ENCODE results near the gene CLDN5.

Gene CLDN5

DNA sequence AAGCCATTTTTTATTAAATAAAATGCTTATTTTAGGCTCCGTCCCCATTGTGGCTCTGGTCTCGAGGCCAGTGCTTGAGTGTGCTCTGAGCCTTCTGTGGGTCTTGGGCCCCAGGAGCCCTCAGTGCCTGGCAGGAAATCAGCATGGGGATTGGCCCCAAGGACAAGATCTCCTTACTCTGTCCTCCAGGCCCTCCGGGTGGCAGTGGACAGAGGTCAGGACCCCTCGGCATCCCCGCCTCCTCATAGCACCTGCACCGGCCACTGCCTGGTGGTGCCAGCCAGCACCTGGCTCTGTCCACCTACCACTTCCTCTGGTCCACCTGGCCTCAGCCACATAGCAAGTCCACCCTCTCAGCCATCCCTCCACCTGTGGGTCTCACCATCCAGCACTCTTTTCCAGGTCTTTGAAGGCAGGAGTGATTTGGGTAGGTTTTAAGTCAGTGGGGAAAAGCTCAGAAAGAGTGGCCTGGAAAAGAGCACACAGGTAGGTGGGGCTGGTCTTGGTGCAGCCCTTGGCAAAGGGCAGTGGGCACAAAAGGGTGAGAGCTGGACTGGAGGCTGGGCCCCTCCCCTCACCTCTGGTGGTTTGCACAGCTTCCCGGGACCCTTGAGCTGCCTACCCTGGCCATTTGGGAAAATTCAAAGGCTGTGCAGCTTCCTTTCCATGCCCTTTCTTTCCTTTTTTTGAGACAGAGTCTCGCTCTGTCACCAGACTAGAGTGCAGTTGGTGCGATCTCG is 3.5 kb downstream of the CLDN5 start:
- DNase-seq: no peak

DNA sequence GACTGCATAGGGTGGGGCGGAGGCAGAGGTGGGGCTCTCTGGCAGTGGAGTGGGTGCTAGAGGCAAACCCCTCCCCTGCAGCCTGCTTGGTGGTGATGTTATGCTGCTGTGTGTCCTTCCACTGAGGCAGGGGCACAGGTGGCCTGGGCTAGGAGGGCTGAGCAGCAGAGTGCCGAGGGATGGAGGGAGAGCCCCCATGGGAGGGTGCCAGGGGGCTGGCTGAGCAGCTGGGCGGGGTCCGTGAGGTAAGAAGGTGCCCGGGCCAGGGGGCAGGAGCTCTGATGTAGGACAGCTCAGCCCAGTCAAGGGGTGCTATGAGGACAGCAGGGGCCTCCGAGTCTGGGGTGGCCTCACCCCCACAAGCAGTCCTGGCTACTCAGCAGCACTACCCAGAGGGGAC is 4.2 kb downstream of the CLDN5 start:
- no peak for DNase-seq

DNA sequence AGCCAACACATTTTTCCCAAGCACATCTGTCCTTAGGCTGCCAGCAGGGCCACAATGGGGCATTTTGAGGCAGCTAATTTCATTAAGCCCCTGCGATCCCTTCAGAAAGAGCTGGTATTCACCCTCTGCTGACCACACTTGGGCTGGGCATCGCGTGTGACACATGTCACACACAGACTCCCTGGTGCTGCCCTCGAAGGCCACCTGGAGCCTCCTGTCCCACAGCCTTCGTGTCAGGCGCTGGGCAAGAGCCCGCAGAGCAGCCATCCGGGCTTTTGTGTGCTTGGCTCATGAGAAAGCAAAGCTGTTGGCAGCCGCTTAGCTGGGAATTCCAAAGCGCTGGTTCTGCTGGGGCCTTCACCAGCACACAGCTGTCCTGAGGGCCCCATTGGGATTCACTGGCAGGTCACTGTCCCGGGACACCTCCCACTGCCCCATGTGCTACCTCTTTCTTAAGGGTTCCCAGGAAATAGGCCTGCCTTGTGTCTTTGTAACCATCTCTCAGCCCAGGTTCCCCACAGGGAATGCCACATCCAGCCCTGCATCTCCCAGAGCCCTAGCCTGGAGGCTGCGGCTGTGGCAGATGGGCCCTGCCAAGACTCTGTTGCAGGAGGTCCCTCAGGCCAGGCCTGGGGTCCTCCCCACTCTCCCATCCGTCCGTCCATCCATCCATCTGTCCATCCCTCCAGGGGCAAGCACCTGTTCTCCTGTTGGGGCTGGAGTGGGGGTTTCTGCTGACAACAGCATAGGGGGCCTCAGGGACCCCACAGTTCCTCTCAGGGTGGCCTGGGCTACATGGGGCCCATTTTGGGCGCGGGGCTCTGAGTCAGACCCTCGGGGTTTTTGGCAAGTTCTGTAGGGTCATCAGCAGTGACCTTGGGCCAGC is 4.9 kb downstream of the CLDN5 start:
- no peak for DNase-seq

DNA sequence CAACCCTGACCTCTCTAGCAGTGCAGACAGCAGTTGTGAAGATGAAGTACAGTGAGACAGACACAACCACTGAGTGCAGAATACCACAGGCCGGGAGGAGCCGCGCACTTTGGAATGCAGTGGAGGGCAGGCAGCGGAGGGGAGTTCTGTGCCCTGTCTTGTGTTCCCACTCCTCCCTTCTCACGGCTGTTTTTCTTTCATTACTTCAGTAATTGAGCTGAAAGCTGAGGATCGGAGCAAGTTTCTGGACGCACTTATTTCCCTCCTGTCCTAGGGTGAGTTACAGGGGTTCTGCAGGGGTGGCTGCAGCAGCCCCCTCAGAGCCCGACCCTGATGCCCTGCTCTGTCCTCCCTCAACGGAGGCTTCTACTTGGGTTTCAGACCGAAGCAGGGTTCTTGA is 5.6 kb downstream of the CLDN5 start:
- DNase-seq: no peak

DNA sequence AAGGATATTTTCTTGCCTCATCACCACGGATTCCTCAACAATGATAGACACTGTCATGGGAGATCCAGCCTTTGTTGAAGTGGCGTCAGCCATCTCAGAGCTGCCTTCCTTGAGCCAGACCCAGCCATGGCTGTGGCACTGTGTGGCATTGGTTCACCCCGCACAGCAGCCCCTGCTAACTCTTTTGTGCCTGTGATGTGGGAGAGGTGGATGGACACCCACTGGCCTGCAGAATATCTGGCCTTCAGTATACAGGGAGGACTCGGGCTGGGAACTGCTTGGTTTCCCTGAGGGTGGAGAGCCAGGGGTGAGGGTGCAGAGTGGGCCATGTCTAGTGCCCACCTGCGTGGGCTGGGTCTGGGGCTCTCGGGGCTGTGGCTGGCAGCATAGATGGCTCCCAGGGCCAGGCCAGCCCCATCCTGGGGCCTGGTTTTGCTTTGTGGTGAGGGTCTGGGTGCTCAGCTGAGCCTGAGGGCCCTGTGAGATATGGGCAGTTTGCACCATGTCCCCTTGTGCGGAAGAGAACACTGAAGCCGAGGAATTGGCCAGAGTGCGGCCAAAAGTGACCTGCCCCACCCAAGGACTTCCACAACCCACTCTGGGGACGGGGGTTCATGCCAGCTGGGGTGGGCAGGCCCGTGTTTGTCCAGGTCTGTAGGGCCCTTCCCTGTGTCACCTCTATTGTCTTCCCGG is 6.1 kb downstream of the CLDN5 start:
- DNase-seq: no peak

DNA sequence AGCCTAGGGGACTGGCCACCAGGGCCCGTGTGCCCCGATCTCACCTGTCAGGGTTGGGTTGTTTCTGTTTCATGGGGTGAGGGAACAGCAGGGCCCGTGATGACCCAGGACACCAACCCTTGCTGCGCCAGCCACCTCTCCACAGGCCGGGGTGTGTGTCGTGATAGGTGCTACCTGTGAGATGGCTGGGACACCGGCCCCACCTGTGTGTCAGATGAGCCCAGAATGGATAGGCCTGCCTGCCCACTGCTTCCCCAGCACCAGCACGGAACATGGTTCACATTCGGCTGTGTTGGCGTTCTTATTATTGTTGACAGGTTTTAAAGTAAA is 7.1 kb downstream of the CLDN5 start:
- DNase-seq: no peak

DNA sequence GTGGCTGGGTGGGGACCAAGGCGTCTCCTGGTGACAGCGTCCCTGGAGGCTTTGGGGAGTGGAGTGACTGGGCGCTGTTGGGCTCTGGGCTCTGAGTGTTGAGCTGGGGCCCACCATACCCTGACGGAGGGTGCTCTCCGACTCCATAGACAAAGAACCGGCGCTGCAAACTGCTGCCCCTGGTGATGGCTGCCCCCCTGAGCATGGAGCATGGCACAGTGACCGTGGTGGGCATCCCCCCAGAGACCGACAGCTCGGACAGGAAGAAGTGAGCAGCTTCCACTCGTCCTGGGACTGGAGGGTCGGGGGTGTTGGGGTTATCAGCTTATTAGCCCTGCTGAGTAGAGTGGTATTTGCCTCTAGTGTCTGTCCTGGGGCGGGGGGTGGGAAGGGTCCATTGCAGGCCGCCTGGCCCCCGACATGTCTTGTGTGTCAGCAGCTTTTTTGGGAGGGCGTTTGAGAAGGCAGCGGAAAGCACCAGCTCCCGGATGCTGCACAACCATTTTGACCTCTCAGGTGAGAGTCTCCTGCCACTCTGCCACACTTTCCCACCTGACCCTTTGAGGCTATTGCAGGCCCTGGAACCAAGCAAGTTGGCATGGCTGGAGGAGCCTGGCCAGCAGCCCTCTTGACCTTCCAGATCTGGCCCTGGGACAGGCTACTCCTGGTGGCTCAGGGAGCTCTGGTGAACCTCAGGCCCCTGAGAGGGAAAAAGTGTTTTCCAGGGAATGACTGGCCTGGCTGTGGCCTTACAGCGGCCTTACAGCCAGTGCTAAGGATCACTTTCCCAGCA is 7.6 kb downstream of the CLDN5 start:
- DNase-seq: no peak

DNA sequence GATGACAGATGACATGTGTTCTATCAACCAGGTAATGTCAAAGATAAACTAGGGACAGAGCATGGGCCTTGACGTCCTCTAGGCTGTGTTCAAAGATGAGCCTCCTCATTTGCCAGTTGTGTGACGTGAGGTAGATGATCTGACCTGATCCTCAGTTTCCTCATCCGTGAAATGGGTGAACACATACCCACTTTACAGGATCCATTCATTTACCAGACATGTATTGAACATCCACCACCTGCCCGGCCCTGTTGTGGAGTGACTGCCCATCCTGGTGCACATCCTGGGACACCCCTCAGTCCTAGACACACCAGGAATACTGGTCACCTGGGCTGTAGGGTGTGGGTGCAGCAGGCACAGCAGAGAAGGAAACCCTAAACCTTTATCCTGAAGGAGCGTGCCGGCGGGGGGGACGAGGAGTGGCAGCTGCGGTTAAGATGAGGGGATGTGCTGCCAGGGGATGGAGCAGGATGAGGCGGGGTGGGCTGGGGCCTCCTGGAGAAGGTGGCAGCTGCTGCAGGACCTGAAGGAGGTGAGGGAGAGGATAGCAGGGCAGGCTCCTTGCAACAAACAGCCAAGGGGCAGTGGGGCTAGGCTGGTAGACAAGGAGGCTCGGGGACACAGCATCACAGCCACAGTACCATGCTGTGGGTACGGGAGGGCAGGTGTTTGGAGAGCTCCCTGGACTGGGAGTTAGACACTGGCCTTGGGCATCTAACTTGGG is 8.4 kb downstream of the CLDN5 start:
- no peak for DNase-seq

DNA sequence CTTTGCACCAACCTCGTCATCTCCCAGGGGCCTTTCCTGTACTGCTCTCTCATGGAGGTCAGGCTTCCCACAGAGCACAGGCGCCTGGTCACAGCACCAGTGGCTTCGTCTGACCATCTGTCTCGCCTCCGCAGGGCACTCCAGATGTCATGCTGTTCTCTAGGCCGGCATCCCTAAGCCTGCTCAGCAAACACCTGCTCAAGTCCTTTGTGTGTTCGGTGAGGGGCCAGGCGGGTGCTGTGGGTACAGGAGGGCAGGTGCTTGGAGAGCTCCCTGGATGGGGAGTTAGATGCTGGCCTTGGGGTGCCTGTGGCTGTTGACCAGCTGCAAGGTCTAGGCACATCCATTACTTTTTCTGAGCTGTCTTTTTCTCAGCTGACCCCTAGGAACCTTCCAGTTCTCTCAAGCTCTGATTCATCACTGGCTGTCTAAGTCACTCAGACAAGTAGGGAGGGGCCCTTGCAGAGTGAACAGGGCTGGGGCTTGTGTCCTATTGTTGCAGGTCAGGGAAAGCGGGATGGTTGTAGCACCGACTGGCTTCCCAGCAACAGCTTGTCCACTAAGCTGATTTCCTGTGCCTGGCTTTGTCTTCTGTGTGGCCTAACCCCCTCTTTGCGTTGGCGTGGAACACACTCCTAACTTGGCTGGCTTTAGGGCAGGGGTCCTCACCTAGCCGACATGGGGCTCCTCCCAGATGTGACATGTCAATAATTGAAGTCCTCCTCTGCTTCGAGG is 9.2 kb downstream of the CLDN5 start:
- DNase-seq: peak; percentile 75

DNA sequence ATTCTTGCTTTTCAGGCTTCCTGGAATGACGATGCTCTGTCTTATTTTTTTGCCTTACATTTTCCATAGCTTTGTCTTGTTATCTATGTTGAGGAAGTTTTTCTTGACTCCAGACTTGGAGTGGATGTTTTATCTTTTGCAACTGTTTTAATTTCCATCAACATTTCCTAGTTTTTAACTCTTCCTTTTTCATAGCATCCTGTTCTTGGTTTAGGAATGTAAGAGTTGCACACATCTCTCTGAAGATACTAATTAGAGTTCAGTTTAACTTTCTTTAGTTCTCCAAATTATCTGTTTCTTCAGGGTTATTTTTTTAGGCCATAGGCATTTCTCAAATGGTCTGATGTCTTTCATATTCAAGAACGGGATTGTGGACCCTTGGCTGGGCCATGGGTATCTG is 10.4 kb downstream of the CLDN5 start:
- DNase-seq: no peak

DNA sequence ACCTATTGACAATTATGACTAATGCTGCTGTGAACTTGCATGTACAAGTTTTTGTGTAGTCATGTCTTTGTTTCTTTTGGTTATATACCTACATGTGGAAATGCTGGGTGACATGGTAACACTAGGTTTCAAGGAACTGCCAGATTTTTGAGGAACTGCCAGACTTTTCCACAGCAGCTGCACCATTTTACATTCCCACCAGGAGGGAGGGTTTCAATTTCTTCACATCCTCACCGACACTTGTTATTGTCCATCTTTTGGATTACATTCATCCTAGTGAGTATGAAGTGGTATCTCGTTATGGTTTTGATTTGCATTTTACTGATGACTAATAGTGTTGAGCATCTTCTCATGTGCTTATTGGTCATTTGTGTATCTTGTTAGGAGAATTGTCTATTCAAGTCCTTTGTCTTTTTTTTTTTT is 13.3 kb downstream of the CLDN5 start:
- no peak for DNase-seq

DNA sequence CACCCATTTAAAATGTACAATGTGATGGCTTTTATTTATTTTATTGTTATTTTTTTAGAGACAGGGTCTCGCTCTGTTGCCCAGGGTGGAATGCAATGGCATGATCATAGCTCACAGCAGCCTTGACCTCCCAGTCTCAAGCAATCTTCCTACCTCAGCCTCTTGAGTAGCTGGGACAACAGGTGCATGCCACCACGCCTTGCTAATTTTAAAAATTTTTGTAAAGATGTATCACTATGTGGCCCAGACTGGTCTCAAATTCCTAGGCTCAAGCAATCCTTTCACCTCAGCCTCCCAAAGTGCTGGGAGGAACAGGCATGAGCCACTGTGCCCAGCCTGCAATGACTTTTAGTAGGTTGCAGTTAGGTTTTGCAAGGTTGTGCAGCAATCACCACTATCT is 14.3 kb downstream of the CLDN5 start:
- no peak for DNase-seq

DNA sequence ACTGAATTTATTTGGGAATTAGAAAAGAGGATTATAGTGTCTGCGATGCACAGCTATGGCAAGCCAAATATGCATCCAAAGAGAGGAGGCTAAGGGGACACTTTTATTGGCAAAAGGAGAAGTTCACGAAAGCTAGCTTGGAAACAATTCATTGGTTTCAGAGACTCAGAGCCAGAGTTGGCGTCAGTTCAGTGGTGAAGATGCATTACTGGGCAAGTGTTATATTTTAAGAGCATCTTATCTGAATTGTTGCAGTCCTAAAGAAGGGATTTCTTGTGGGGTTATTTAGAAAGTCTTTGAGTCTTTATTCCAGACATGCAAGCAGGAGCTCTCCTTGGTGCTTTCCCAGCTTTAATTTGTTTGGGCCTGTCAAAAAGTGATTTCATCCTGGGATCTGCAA is 15.0 kb downstream of the CLDN5 start:
- no peak for DNase-seq

DNA sequence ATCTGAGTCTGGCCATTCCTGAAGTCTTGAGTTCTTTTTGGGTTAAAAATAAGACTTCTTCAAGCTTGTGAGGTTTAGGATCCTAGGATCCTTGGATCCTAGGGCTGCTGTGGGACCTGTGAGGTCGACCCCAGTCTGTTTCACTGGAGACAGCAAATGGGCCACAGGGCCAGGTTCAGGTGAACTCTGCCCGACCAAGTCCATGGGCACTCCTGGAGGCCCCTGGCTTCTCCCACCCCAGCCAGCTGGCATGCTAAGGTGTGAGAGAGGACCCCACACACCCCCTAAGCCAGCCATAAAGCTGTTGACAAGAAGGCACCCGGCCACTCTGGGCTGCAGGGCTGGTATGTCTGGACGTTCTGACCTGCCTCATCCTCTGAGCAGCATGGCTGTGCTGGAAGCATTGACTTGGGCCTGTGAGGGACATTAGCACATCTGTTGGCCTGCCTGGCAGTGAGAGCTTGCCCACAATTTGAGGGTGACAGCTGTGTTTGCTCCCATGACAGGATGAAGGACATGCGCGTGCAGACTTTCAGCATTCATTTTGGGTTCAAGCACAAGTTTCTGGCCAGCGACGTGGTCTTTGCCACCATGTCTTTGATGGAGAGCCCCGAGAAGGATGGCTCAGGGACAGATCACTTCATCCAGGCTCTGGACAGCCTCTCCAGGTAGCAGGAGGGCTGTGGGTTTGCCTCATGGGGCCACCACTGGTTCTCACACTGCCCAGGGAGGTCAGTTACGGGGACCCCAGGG is 16.0 kb downstream of the CLDN5 start:
- no peak for DNase-seq

DNA sequence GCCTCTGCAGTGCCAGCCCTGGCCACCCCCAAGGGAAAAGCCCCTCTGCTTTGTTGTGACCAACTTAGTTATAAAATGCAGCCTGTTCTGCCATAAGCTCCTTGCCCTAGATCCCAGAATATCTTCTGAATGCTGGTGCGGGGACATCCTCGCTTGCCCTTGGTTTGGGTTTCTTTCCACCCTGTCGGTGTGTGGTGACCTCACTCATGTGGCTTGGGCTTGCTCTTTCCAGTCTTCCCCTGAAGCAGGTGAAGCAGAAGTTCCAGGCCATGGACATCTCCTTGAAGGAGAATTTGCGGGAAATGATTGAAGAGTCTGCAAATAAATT is 16.7 kb downstream of the CLDN5 start:
- no peak for DNase-seq

DNA sequence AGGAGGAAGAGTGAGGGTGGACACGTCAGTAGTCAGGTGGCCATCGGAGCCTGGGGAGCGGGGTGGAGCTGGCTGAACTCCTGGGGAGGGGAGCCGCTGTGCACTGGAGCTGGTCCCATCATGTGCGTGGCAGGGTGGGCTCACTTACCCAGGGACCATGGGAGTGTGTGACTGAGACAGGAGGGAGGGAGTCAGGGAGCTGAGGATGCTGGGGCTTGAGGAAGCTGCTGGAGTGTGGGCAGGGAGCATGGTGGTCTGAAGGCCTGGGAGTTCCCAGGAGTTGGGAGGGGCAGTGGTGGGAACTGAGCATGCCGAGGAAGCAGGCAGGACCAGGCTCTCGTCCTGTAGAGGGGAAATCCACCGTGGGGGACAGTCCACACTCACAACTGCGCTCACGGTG is 18.0 kb downstream of the CLDN5 start:
- no peak for DNase-seq

DNA sequence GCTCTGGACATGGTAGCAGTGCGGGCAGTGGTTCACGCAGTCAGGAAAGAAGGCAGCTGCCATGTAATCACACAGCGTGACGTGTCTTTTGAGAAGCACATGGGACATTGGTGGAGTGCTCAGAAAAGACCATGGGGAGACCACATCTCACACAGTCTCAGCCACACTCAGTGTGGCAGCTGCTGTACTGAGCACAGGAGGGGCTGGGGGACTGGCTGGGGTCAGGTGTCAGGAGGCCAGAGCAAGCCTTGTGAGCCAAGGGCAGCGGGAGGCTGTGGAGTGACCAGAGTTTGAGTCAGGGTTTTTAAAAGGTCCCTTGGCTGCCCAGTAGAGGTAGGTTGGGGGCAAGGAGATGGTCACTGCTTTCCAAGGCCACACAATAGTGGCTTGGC is 18.5 kb downstream of the CLDN5 start:
- no peak for DNase-seq

DNA sequence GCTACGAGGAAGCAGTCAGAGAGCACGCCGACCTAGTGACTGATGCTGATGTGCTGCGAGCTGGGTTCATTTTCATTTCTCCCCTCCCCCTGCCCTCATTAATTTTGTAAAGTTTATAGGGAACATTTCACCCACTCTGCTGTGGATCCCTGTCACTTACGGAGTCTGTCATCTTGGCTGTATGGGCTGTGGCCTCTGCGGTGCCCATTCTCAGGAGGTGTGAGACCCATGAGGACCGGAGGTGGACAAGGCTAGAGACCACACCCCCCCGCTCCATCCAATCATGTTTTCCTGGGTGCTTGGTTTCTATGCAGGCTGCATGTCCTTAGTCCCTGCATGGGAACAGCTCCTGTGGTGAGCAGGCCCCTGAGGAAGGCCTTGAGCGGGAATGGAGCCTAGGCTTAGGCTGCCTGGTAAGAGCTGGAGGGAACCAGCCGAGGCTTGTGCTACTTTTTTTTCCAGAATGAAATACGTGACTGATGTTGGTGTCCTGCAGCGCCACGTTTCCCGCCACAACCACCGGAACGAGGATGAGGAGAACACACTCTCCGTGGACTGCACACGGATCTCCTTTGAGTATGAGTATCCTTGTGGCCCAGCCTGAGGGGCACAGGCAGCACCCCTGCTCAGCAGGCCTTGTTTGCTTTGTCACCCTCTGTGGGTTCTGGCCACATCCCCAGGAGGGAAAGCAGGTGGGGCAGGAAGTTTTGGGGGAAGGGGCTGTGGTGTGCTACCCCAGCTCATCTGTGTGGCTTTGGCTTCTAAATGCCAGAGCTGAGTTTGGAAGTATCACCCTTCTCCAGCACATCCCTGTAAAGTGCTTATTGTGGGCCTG is 19.1 kb downstream of the CLDN5 start:
- no peak for DNase-seq

DNA sequence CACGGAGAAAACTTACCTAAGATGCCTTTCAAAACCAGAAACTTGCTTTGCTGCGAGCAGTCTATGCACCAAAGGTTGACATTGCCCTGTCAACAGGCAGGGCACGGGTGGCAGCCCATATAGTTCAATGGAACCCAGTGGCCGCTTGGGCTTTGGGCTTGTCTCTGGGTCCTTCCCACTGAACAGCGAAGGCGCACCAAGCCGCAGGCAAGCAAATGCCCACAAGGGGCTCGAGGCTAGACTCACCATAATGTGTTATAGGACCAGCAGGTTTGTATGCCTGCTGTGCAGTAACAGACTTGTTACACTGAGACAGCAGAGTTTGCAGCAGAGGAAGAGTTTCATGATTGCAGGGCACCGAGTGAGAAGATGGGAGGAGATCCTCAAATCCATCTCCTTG is 20.3 kb downstream of the CLDN5 start:
- peak; percentile 1 for DNase-seq

DNA sequence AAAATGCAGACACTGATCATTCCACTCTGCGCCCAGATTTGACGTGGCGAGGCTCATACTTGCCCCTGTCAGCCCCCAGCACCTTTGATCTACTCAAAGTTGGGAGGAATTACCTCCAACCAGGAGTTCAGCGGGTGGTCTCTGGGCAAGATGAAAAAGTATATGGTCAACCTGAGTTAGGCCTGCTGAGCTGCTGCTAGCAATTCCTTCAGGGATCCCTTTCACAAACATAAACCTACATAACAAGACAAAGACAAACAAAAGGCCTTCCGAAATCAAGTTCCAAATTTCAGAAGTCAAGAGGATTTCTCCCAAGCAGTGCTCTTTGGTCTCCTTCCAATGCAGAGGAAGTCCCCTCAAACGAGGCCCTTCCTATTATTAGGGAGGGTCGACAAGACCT is 20.8 kb downstream of the CLDN5 start:
- DNase-seq: no peak
